SK-N-MC (cell line): ENCODE data around the gene NAT16.
A peak's percentile ranks its signal among the peaks of the same experiment; 100 is the strongest.

Experiments
- DNase-seq: peaks from one replicate; pipeline ENCODE4 v3.0.0-alpha.2; 2011; ENCODE audit warnings: low read depth, low spot score
- H3K27ac ChIP-seq: fragments of 200-600 bp; sonication (generic); 2 replicates; pipeline ENCODE4 v1.5.1; 2016; ENCODE audit warnings: mixed run types
- H3K36me3 ChIP-seq: fragments of 200-600 bp; sonication (generic); 2 replicates; pipeline ENCODE4 v1.6.1; 2017; ENCODE audit warnings: antibody characterized with exemption, low read length, mixed read lengths; ENCODE audit not compliant: insufficient read depth
- H3K4me3 ChIP-seq: fragments of 200-600 bp; sonication (generic); 2 replicates; pipeline ENCODE4 v1.5.1; 2016
- H3K9ac ChIP-seq: fragments of 200-600 bp; sonication (generic); 2 replicates; pipeline ENCODE4 v1.8.0; 2017; ENCODE audit warnings: mixed run types, mixed read lengths; ENCODE audit not compliant: insufficient read length
- H3K9me3 ChIP-seq: fragments of 200-600 bp; sonication (generic); 2 replicates; pipeline ENCODE4 v1.6.1; 2017; ENCODE audit warnings: low read depth, mild to moderate bottlenecking, antibody characterized with exemption, low read length, moderate library complexity, mixed read lengths
- EZH2 ChIP-seq: fragments of 200-600 bp; sonication (generic); IDR thresholded peaks from one replicate; pipeline ENCODE4 v1.6.1; 2017; ENCODE audit warnings: antibody characterized with exemption
- FOXP2 ChIP-seq: optimal IDR thresholded peaks from 2 replicates; pipeline ENCODE3; 2011; ENCODE audit warnings: mild to moderate bottlenecking, moderate library complexity; ENCODE audit not compliant: insufficient read depth; ENCODE audit errors: extremely low read length, control extremely low read depth
- POLR2AphosphoS5 ChIP-seq: IDR thresholded peaks from 2 replicates; pipeline ENCODE4 v1.6.1; 2012; ENCODE audit warnings: mild to moderate bottlenecking, low read depth, low read length, borderline replicate concordance

The NAT16 gene

DNA sequence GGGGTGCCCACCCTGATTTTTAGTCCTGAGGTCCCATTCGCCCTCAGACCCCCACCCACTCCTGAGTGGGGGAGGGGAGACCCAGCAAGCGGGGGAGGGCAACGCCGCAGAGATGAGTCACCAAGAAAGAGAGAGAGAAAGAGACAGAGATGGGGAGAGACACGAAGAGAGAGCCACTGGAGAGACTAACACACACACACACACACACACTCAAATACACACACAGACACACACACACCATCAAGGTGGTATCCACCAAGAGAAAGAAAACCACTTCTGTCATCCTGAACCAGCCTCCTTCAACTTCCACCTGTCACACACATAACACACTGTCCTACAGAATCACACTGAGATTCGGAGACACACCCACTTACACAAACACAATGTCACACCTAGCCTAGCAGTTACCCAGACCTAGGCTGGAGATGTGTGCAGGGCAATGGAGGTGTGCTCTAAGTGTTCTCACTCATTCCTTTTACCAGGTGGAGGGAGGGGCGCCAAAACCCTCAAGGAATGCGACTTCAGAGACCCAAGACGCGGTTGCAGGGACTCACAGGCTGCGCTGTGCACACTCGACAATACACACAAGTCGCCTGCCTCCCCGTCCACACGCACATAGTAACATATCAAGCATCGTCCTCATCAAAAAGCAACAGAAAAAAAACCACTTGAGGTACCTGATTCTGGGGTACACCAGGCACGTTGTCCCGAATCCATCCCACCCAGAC is 10.8 kb downstream of the NAT16 start:
- TF ChIP-seq POLR2AphosphoS5 (no peak), FOXP2 (no peak), EZH2 (no peak)
- no peak overlapping the region for H3K9ac ChIP-seq
- no peaks in the 10 kb centered on the region for H3K9me3 ChIP-seq
- H3K36me3 ChIP-seq = no peaks in the 10 kb centered on the region
- no peak overlapping the region for H3K27ac ChIP-seq
- DNase-seq = no peak
- H3K4me3 ChIP-seq = peak overlapping the region; percentile 40; the same call in 1 of the 2 replicates

DNA sequence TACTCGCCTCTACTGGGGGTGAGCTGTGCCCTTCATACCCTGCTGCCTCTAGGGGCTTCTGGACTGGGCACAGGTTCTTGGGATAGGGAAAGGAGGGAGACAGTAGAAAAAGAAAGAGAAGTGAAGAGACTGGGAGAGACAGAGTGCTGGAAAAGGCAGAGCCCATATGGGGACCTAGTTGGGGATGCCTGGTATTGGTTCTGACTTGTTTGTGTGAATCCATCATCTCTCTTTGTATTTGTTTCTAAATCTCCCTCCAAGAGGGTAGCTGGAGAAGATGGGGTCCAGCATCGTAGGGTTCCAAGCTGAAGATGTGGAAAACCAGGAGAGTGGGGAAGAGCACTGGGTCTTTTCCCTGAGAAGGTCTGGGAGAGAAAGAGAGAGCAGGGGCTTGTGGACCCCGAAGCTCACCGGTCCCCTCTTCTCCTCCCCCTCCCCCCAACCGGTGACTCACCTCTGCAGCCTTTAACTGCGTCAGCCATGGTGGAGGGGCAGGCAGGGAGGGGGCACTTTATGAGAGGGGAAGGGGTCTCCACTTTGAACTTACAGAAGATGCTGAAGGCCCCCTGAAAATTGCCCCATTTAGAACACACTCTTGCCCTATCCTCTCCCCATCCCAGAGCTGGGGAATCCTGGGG is 11.6 kb downstream of the NAT16 start:
- no peak for DNase-seq
- TF ChIP-seq FOXP2 (no peak), POLR2AphosphoS5 (no peak), EZH2 (no peak)
- H3K4me3 ChIP-seq = no peak overlapping the region
- no peak overlapping the region for H3K9ac ChIP-seq
- no peaks in the 10 kb centered on the region for H3K36me3 ChIP-seq
- no peak overlapping the region for H3K27ac ChIP-seq
- no peaks in the 10 kb centered on the region for H3K9me3 ChIP-seq

DNA sequence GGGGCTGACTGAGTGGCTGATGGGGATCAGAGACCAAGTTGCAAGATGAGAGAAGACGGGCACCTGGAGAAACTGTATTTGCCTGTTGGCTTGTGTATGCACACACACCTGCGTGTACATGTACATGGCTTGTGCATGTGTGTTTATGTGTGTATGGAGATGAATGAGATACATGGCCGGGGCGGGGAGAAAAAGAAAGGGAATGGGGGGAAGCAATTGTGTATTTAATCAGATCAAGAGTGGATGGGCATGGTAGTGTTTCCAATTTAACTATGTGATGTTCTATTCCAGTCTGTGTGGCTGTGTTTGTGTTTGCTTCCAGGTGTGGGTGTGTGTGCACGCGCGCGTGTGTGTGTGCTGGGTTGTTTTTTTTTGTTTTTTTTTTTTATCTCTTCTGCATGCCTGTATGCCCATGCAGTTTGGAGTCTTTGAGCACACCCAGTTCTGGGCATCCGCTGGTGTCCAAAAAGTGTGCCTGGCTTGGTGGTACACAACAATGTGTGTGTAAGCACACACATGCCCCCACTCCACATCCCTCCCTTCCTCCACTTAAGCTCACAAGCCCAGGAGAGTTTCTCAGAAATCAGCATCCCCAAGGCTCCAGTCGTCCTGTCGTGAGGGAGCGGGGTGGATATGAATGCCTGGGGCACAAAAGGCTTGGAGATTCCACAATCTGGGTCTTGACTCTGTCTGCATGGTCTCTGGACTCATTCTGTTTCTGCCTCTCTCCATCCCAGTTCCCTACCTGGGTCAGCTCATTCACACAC is 12.3 kb downstream of the NAT16 start:
- Histone ChIP-seq H3K9me3 (no peaks in the 10 kb centered on the region), H3K27ac (no peak overlapping the region), H3K4me3 (no peak overlapping the region), H3K36me3 (no peaks in the 10 kb centered on the region), H3K9ac (no peak overlapping the region)
- TF ChIP-seq EZH2 (no peak), POLR2AphosphoS5 (no peak), FOXP2 (no peak)
- DNase-seq = no peak

- no peaks in the 10 kb centered on the region for H3K9me3 ChIP-seq
- H3K36me3 ChIP-seq = no peaks in the 10 kb centered on the region
- DNase-seq = no peak
- H3K27ac ChIP-seq = no peak overlapping the region
- H3K9ac ChIP-seq = no peak overlapping the region
- no peak overlapping the region for H3K4me3 ChIP-seq
- TF ChIP-seq POLR2AphosphoS5 (no peak), FOXP2 (no peak), EZH2 (no peak)
Observed at GRCh38 chr7:101166909-101167644, 13.0 kb downstream of the NAT16 start.

DNA sequence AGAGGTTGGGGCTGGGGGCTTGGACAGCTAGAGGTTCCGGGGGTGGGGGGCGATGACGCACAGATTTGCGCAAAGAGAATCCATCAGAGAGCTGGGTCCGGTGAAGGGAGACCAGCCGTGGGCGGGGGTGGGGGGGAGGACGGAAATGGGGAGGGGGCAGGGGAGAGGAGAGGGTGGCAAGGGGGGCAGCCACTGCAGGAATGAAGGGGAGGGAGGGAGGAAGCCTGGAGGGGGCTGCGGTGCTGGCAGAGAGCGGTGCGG is 13.5 kb downstream of the NAT16 start:
- H3K9ac ChIP-seq = no peak overlapping the region
- no peaks in the 10 kb centered on the region for H3K36me3 ChIP-seq
- H3K27ac ChIP-seq = no peak overlapping the region
- no peak overlapping the region for H3K4me3 ChIP-seq
- DNase-seq = no peak
- no peak for TF ChIP-seq POLR2AphosphoS5
- TF ChIP-seq FOXP2 = no peak
- TF ChIP-seq EZH2 = no peak
- H3K9me3 ChIP-seq = no peaks in the 10 kb centered on the region

DNA sequence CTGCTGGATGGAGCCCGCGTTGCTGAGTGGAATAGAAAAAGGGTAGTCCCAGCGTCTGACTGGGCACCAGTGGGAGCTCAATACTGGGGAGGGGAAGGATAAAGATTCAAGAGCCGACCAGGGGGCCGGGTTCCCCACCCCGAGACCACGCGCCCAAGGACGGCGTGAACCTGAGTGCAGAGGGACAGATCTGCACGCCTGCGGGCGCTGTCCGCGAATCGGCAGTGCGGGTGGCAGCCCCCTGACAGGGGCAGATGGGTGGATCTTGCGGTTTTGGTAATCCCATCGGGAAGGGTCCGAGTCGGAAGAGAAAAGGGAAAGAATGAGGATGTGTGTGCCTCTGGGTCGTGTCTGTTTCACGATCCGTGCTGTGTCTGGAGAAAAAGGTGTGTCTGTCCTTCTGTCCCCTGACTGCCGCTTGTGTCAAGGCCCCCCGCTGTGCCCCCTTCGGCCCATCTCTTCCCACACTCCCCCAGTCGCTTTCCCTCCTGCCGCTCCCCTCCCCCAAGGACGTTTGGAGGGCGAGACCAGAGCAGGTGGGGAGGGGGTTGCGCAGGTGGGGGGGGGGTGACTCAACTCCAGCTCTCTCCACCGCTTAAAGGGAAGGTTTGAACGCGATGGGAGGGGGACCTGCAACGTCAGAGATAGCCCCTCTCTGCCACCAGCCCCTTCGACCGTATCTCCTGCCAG is 14.0 kb downstream of the NAT16 start:
- no peaks in the 10 kb centered on the region for H3K36me3 ChIP-seq
- no peak overlapping the region for H3K27ac ChIP-seq
- no peak overlapping the region for H3K9ac ChIP-seq
- peak overlapping the region; percentile 55 for H3K4me3 ChIP-seq
- no peak for TF ChIP-seq POLR2AphosphoS5
- TF ChIP-seq FOXP2 = no peak
- no peak for TF ChIP-seq EZH2
- H3K9me3 ChIP-seq = no peaks in the 10 kb centered on the region
- no peak for DNase-seq

DNA sequence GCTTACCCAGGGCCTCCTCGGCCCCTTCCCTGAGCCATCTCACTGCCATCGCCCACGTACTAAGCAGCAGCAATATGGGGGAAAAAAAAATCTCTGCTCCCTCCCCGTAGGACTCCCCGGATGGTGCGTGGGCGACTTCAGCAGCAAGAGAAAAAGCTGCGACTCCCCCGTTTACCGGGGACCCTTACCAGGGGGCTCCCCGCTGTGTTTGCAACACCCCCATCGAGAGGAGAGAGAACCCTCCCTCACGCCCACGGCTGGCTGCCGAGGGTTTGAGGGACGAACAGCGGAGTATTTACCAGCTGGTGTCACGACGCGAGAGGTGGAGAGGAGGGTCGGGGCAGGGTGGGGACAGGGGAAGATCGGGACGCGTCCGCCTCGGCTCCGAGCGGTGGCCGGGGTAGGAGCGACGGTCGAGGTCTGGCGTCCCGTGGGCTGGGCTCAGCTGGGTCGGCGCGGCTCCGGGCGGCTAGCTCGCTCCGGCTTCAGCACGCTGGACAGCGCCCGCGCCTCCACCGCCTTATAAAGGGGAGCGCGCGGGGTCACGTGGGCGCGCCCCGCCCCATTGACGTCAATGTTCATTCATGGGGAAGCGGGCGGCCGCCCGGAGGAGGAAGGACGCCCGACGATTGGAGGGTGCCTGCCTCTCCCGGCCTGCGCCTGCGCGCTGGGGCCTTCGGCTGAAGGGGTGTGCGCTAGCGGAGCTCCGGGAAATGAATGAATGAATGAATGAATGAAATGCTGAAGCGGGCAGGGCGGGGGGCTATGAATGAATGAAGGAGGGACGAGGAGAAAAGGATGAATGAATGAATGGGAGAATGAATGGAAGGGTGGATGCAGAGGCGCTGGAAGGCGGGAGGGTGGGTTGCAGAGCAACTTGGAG is 14.8 kb downstream of the NAT16 start, which contains the start of gene VGF:
TSS of gene VGF (minus strand) at position 495 of the 883 bp plus-strand sequence. CDS start 726 bp downstream, outside the sequence.
- TF ChIP-seq EZH2 = no peak
- no peak for TF ChIP-seq POLR2AphosphoS5
- H3K4me3 ChIP-seq = peak within 1 kb of the TSS; percentile 77
- no peaks in the 10 kb centered on the region for H3K9me3 ChIP-seq
- H3K36me3 ChIP-seq = no peaks in the 10 kb centered on the region
- no peak within 1 kb of the TSS for H3K27ac ChIP-seq
- peak; percentile 24 for DNase-seq
- no peak within 1 kb of the TSS for H3K9ac ChIP-seq
